Measurements from ENCODE around the gene MAGOH. TPM values are rescaled to one million over a fixed set of nuclear protein-coding genes. Genes with fewer than 3 reads are reported as not detected.
A peak's percentile ranks its signal among the peaks of the same experiment; 100 is the strongest.

The MAGOH gene
- total RNA-seq, 2 donors from 2014 or later: 34.0 to 49.7 TPM

DNA sequence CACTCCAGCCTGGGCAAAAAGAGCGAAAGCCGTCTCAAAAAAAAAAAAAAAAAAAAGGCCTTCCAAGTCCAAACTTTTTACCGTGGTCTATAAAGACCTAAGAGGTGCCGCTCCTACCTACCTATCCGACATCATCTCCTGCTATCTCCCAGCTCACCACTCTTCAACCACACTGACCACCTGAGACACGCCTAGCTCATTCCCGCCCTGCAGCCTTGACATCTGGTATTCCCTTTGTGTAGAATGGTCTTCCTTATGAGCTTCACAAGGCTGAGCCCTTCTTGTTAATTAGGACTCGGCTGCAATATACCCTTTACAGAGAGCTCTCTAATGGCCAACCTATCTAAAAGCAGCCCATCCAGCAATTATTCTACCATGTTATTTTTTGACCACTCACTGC lies 680 bp downstream of the MAGOH start:
- no peak for DNase-seq
- H3K27me3 ChIP-seq: no peaks in the 10 kb centered on the region
- H3K4me1 ChIP-seq: peaks cover 3% of the 10 kb centered on the region
- intact Hi-C loops (cut with DNase I): no loop called here
- peaks cover 1% of the 10 kb centered on the region for H3K36me3 ChIP-seq
- H3K4me3 ChIP-seq: peak overlapping the region; percentile 100
- H3K27ac ChIP-seq: no peak overlapping the region
- peak overlapping the region; percentile 91 to 95 for H3K9ac ChIP-seq (ENCODE audit: low read depth in 2 of 2, low read length in 2 of 2)
- TF ChIP-seq, protein P1, sequence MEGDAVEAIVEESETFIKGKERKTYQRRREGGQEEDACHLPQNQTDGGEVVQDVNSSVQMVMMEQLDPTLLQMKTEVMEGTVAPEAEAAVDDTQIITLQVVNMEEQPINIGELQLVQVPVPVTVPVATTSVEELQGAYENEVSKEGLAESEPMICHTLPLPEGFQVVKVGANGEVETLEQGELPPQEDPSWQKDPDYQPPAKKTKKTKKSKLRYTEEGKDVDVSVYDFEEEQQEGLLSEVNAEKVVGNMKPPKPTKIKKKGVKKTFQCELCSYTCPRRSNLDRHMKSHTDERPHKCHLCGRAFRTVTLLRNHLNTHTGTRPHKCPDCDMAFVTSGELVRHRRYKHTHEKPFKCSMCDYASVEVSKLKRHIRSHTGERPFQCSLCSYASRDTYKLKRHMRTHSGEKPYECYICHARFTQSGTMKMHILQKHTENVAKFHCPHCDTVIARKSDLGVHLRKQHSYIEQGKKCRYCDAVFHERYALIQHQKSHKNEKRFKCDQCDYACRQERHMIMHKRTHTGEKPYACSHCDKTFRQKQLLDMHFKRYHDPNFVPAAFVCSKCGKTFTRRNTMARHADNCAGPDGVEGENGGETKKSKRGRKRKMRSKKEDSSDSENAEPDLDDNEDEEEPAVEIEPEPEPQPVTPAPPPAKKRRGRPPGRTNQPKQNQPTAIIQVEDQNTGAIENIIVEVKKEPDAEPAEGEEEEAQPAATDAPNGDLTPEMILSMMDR (IDR thresholded peaks at IDR 0.05): no peak
- no peaks in the 10 kb centered on the region for H3K9me3 ChIP-seq

DNA sequence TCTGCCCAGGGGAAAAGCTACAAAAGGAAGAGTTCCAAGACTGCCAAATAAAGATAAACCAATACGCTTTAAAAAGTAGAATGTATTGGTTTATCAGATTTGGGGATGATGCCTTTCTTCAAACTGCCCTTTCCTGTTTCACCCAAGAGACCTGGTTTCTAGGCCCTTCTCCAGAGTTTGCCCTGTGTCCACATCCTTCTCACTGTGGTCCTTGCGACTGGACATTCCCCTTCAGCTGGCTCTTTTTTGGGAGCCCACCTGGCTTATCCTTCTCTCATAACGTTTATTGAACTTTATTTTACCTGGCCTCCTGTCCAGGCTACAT lies 17.4 kb downstream of the MAGOH start:
- intact Hi-C loops (cut with DNase I): no loop called here
- peak overlapping the region; percentile 68 for H3K4me3 ChIP-seq
- TF ChIP-seq, protein P1 (IDR thresholded peaks at IDR 0.05): no peak

DNA sequence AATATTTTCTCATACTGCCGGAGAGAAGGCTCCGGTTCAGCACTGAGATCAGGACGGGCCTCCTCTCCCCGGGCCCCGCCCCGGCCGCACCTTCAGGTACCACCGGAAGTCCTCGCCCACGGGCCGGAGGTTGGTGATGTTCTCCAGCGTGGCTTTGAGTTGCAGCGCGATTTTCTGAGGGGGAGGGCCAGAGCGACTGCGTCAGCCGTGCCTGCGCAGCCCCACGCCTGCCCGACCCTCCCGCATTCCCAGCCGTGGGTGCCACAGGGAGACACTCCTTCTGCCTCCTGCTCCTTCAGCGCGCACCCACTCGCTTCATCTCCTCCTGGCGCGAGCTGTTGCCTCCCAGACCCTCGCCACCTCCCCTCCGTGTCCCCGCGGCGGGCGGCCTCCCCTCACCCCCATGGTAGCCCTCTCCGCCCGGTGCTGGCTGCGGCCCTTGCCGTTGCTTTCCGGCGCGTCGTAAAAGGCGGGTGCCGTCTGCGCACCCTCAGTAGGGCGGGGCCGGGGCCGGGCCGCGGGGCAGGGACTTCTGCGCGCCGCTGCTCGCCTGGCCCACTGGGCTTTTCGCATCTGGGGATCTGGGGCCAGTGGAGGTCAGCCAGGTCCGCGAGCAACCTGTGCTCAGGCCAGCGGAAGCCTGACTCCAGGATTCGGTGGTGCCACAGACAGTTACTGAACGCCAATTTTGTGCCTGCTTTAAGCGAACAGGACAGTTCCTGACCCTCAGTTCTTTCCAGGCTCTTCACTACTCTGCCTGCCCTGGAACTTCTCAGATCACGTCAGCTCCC lies 18.0 kb downstream of the MAGOH start, which contains the start of gene CZIB:
Gene CZIB, minus strand, starts transcription at position 464 of the 791 bp plus-strand sequence. Its CDS starts 59 bp downstream, at position 405.
- intact Hi-C loops (cut with DNase I): no loop called here
- DNase-seq: peak; percentile 95

More for the DNA sequence above, 17.4 kb downstream of the MAGOH start:
- Histone ChIP-seq H3K36me3 (no peaks in the 10 kb centered on the region), H3K27me3 (no peaks in the 10 kb centered on the region), H3K9ac (ENCODE audit: low read depth in 2 of 2, low read length in 2 of 2) (peak overlapping the region; percentile 86 to 95), H3K27ac (peak overlapping the region; percentile 86), H3K4me1 (peaks cover 5% of the 10 kb centered on the region), H3K9me3 (no peaks in the 10 kb centered on the region)
- no peak for DNase-seq

DNA sequence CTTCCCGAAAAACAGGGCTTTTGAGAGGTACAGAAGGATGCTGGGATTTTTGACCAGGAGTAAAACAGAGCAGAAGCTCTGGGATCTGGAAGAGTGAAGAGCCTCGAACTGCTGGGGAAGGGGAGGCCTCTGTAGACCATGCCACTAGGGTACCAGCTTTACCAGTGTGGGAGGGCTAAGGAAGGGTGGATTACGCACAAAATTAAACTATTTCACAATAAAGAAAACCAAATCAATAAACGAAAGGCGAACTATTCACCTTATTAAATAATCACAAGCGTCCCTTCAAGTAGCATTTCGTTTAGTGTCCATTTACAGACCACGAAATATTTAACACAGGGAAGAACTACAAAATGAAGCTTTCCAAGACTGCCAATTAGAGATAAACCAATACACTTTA lies 18.6 kb downstream of the MAGOH start:
- H3K27ac ChIP-seq: peak overlapping the region; percentile 86
- no peaks in the 10 kb centered on the region for H3K9me3 ChIP-seq
- H3K27me3 ChIP-seq: no peaks in the 10 kb centered on the region
- H3K4me3 ChIP-seq: peak overlapping the region; percentile 68
- intact Hi-C loops (cut with DNase I): no loop called here
- peaks cover 5% of the 10 kb centered on the region for H3K4me1 ChIP-seq
- no peak for DNase-seq
- no peaks in the 10 kb centered on the region for H3K36me3 ChIP-seq
- H3K9ac ChIP-seq (ENCODE audit: low read depth in 2 of 2, low read length in 2 of 2): peak overlapping the region; percentile 86 to 95
- TF ChIP-seq, protein P1 (IDR thresholded peaks at IDR 0.05): no peak

More for the DNA sequence above, 18.0 kb downstream of the MAGOH start, which contains the start of gene CZIB:
- Histone ChIP-seq H3K4me3 (peak within 1 kb of the TSS; percentile 68), H3K27ac (peak within 1 kb of the TSS; percentile 86), H3K9me3 (no peaks in the 10 kb centered on the region), H3K4me1 (peaks cover 5% of the 10 kb centered on the region), H3K36me3 (no peaks in the 10 kb centered on the region), H3K9ac (ENCODE audit: low read depth in 2 of 2, low read length in 2 of 2) (peak within 1 kb of the TSS; percentile 86 to 95), H3K27me3 (no peaks in the 10 kb centered on the region)
- TF ChIP-seq, protein P1 (IDR thresholded peaks at IDR 0.05): no peak

DNA sequence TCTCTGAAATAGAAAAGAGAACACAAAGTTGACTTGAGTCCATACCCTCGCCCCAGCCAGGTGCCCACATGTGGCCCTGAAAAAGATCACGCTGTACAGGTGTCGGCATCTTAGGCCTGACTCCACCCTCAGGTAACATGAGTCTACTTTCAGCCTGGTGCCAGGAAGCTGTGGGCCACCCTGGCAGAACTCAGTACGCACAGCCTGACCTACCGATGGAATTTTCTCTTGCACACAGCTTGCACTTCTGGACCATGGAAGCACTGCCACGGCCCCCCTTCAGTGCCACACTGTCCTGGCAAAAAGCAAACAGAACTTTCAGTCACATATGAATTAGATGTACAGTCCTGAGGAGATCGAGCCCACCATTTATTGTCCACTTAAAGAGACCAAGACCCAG lies 20.1 kb downstream of the MAGOH start:
- H3K36me3 ChIP-seq: peaks cover 9% of the 10 kb centered on the region
- H3K27ac ChIP-seq: no peak overlapping the region
- intact Hi-C loops (cut with DNase I): no loop called here
- H3K9me3 ChIP-seq: no peaks in the 10 kb centered on the region
- H3K4me1 ChIP-seq: peaks cover 5% of the 10 kb centered on the region
- DNase-seq: no peak
- TF ChIP-seq, protein P1 (IDR thresholded peaks at IDR 0.05): no peak
- no peaks in the 10 kb centered on the region for H3K27me3 ChIP-seq
- H3K9ac ChIP-seq (ENCODE audit: low read depth in 2 of 2, low read length in 2 of 2): no peak overlapping the region
- H3K4me3 ChIP-seq: no peak overlapping the region

Measured in colonic mucosa (tissue), 4 donors.